HepG2 (cell line): ENCODE results near the gene ATRNL1. TPM values are rescaled to one million over a fixed set of nuclear protein-coding genes. Genes with fewer than 3 reads are reported as not detected.

Source experiments
- ATAC-seq: fragments of 200-7000 bp; cut with Tn5 transposase; 3 replicates; pipeline ENCODE4 v1.9.1; 2020; ENCODE audit warnings: mild to moderate bottlenecking, moderate library complexity
- BruUV-seq: library from RNA; stranded (reverse); fragments of 400-500 nt; replicated peaks from 2 replicates; lab custom pipeline; 2021; lab: Mats Ljungman, UMichigan
- CTCF ChIA-PET: fragments of 300-600 bp; formaldehyde crosslinking; extraction: SDS; loops from one replicate; lab custom pipeline; 2021; ENCODE audit warnings: low total read pairs, inconsistent platforms, low intra/inter-chr PET ratio; lab: Yijun Ruan, JAX
- POLR2A ChIA-PET: fragments of 350-600 bp; sonication (Branson Sonifier 250); formaldehyde crosslinking; loops from one replicate; lab custom pipeline; 2020; ENCODE audit warnings: antibody characterized with exemption, inconsistent platforms; lab: Yijun Ruan, JAX
- DNase-seq: peaks from one replicate; pipeline ENCODE4 v3.0.0-alpha.2; 2015; ENCODE audit warnings: low spot score
- FAIRE-seq: peaks from 3 replicates; lab custom pipeline; 2011; peaks lifted over from hg19 to GRCh38; lab: Jason Lieb, UNC
- H2AFZ ChIP-seq: one replicate; pipeline ENCODE4 v1.6.1; 2011; ENCODE audit warnings: low read length, inconsistent platforms
- H3K27ac ChIP-seq: fragments of 300-600 bp; 3 replicates; pipeline ENCODE4 v1.8.0; 2011; ENCODE audit warnings: mixed run types, mild to moderate bottlenecking, mixed read lengths, low read length, inconsistent platforms; ENCODE audit not compliant: insufficient read depth; ENCODE audit errors: extremely low read length
- H3K27me3 ChIP-seq, 2 experiments: fragments of 200-600 bp in 1 of 2; 2 replicates in 1 of 2; 3 replicates in 1 of 2; pipeline versions ENCODE4 v1.6.0 to v1.8.0; 2011; ENCODE audit warnings: low read length in 2 of 2, mild to moderate bottlenecking in 2 of 2, moderate library complexity in 2 of 2, inconsistent platforms in 1 of 2; ENCODE audit not compliant: insufficient read depth in 2 of 2, control insufficient read depth in 1 of 2
- H3K36me3 ChIP-seq, 2 experiments: fragments of 200-600 bp in 1 of 2; replicated peaks in 1 of 2; 2 replicates in 1 of 2; 3 replicates in 1 of 2; pipeline versions ENCODE4 v1.5.1 to v1.8.0; 2011; ENCODE audit warnings: low read length in 2 of 2, inconsistent platforms in 1 of 2; ENCODE audit not compliant: insufficient read depth in 2 of 2, control insufficient read depth in 1 of 2
- H3K4me1 ChIP-seq: 2 replicates; pipeline ENCODE4 v1.5.1; 2012; ENCODE audit warnings: low read length, inconsistent platforms; ENCODE audit not compliant: insufficient read depth
- H3K4me2 ChIP-seq: 2 replicates; pipeline ENCODE4 v1.6.0; 2011; ENCODE audit warnings: low read depth, low read length, inconsistent platforms
- H3K4me3 ChIP-seq, 3 experiments: fragments of 200-600 bp in 1 of 3; sonication (generic), shearing (Covaris generic) in 1 of 3; replicated peaks in 1 of 3; 2 replicates each; pipeline ENCODE4 v1.5.1; 2011 to 2016; ENCODE audit warnings: low read length in 3 of 3, inconsistent platforms in 2 of 3, low read depth in 2 of 3, mild to moderate bottlenecking in 2 of 3, control low read depth in 1 of 3, mixed read lengths in 1 of 3; ENCODE audit not compliant: insufficient read depth in 1 of 3
- H3K79me2 ChIP-seq: one replicate; pipeline ENCODE4 v1.6.1; 2011; ENCODE audit warnings: low read length, inconsistent platforms; ENCODE audit not compliant: insufficient read depth
- H3K9ac ChIP-seq: 2 replicates; pipeline ENCODE4 v1.6.0; 2011; ENCODE audit warnings: mild to moderate bottlenecking, low read depth, low read length, inconsistent platforms; ENCODE audit not compliant: insufficient read depth
- H3K9me3 ChIP-seq: 2 replicates; pipeline ENCODE4 v1.5.1; 2012; ENCODE audit warnings: mild to moderate bottlenecking, low read length
- H4K20me1 ChIP-seq: 2 replicates; pipeline ENCODE4 v1.6.0; 2011; ENCODE audit warnings: inconsistent platforms, mild to moderate bottlenecking, low read length, moderate library complexity; ENCODE audit not compliant: insufficient read depth
- CEBPB ChIP-seq: IDR thresholded peaks from 2 replicates; pipeline ENCODE4 v1.6.1; 2011; ENCODE audit warnings: low read depth, low read length, improper control_type of control experiment, borderline replicate concordance
- ZNF773 ChIP-seq: sonication (generic); formaldehyde crosslinking; IDR thresholded peaks from 2 replicates; pipeline ENCODE4 v1.4.0; 2020; ENCODE audit warnings: missing genetic modification reagents, borderline replicate concordance
- WGBS: methylation state at CpG from one replicate; pipeline ENCODE4 v1.1.6; 2017; ENCODE audit warnings: low lambda C conversion rate; 5-methylcytosine and 5-hydroxymethylcytosine counted together
- in situ Hi-C: cut with HindIII; loops from 2 replicates; pipeline ENCODE4 v1.10.0; 2017; ENCODE audit warnings: low pct_unique_long_range_greater_than_20kb; ENCODE audit not compliant: extremely low pct_ligation_motif_present
- intact Hi-C: fragments of 100-400 bp; cut with micrococcal nuclease; formaldehyde crosslinking; loops from one replicate; pipeline ENCODE4 v1.10.0; 2022; ENCODE audit not compliant: unreplicated experiment
- polyA plus RNA-seq, 8 experiments: library from polyadenylated mRNA; depleted of rRNA in 3 of 8; stranded (reverse) in 7 of 8; unstranded in 1 of 8; fragments of >200 nt; fragmentation: Illumina TruSeq in 4 of 8; extraction: Trizol in 4 of 8; gene quantifications; 2 replicates each; pipeline versions ENCODE4 v1.2.1 to v1.2.3, GENCODE V29; 2011 to 2016; ENCODE audit warnings: low read depth in 4 of 8, missing spikeins in 1 of 8, mixed read lengths in 1 of 8; ENCODE audit not compliant: insufficient read depth in 1 of 8
- total RNA-seq, 5 experiments: library from RNA; depleted of rRNA; stranded (reverse); fragments of >200 nt; fragmentation: Illumina TruSeq; extraction: Trizol; gene quantifications; 2 replicates each; pipeline ENCODE4 v1.2.3, GENCODE V29; 2016; ENCODE audit warnings: low read depth in 1 of 5
- TF ChIP-seq, protein P1 (sequence below): sonication (generic); formaldehyde crosslinking; IDR thresholded peaks from 2 replicates; pipeline ENCODE4 v1.8.1; 2022; ENCODE audit warnings: mild to moderate bottlenecking, missing genetic modification reagents
- TF ChIP-seq, protein P2 (sequence below): sonication (generic); formaldehyde crosslinking; IDR thresholded peaks from 2 replicates; pipeline ENCODE4 v1.4.0; 2020; ENCODE audit warnings: mild to moderate bottlenecking, missing genetic modification reagents, borderline replicate concordance

Gene ATRNL1
- total and polyA plus RNA-seq, 2 of the 13 experiments (the other 11 are each of a cell fraction or from before 2014, with no cell fraction given) = 0.04 TPM; not detected in 1

DNA sequence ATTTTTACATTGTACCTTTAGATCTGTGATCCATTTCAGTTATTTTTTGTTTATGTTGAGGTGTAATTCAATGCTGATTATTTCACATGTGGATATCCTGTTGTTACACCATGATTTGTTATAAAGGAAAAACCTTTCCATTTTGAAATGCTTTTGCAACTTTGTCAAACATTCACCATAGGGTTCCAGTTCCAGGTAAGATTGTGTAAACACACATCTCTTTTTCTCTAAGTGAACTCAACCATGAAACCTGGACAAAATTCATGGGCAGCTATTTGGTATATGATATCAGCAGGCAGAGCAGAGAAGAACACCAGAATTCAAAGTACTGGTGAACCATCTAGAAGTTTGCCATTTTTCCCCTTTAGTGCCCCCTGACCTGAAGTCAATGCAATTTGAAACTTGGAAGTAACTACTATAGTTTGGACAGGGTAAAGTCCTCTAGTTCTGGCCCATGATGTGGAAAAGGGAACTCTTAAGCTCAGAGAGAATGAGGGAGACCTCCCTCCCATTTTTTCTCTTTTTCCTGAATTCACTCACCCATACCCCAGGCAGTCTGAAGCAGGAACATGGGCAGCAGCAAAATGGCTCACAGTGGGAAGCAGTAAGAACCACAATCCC is 446.1 kb downstream of the ATRNL1 start (continued):
- TF ChIP-seq, protein P1, sequence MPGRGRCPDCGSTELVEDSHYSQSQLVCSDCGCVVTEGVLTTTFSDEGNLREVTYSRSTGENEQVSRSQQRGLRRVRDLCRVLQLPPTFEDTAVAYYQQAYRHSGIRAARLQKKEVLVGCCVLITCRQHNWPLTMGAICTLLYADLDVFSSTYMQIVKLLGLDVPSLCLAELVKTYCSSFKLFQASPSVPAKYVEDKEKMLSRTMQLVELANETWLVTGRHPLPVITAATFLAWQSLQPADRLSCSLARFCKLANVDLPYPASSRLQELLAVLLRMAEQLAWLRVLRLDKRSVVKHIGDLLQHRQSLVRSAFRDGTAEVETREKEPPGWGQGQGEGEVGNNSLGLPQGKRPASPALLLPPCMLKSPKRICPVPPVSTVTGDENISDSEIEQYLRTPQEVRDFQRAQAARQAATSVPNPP (CRISPR knock-in tag) = no peak
- TF ChIP-seq, protein P2, sequence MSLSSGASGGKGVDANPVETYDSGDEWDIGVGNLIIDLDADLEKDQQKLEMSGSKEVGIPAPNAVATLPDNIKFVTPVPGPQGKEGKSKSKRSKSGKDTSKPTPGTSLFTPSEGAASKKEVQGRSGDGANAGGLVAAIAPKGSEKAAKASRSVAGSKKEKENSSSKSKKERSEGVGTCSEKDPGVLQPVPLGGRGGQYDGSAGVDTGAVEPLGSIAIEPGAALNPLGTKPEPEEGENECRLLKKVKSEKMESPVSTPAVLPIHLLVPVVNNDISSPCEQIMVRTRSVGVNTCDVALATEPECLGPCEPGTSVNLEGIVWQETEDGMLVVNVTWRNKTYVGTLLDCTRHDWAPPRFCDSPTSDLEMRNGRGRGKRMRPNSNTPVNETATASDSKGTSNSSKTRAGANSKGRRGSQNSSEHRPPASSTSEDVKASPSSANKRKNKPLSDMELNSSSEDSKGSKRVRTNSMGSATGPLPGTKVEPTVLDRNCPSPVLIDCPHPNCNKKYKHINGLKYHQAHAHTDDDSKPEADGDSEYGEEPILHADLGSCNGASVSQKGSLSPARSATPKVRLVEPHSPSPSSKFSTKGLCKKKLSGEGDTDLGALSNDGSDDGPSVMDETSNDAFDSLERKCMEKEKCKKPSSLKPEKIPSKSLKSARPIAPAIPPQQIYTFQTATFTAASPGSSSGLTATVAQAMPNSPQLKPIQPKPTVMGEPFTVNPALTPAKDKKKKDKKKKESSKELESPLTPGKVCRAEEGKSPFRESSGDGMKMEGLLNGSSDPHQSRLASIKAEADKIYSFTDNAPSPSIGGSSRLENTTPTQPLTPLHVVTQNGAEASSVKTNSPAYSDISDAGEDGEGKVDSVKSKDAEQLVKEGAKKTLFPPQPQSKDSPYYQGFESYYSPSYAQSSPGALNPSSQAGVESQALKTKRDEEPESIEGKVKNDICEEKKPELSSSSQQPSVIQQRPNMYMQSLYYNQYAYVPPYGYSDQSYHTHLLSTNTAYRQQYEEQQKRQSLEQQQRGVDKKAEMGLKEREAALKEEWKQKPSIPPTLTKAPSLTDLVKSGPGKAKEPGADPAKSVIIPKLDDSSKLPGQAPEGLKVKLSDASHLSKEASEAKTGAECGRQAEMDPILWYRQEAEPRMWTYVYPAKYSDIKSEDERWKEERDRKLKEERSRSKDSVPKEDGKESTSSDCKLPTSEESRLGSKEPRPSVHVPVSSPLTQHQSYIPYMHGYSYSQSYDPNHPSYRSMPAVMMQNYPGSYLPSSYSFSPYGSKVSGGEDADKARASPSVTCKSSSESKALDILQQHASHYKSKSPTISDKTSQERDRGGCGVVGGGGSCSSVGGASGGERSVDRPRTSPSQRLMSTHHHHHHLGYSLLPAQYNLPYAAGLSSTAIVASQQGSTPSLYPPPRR (CRISPR knock-in tag) = no peak

- intact Hi-C loops = no loop called here
- DNase-seq (no peak), FAIRE-seq (no peak), ATAC-seq (no peak)
- Histone ChIP-seq H3K27ac (no peak overlapping the region), H3K4me1 (no peaks in the 10 kb centered on the region), H3K9ac (no peak overlapping the region), H3K36me3 (no peaks in the 10 kb centered on the region), H3K4me3 (no peak overlapping the region), H3K9me3 (no peaks in the 10 kb centered on the region), H4K20me1 (no peaks in the 10 kb centered on the region), H3K4me2 (no peak overlapping the region), H2AFZ (no peak overlapping the region), H3K79me2 (no peaks in the 10 kb centered on the region), H3K27me3 (no peaks in the 10 kb centered on the region)
- CTCF ChIA-PET = no interaction called here
- in situ Hi-C loops = no loop called here
- 3% methylated on average over 3 of the region's 3 CpGs for WGBS
- TF ChIP-seq CEBPB (peak; percentile 68), ZNF773 (CRISPR knock-in tag) (no peak)
- POLR2A ChIA-PET = no interaction called here
- BruUV-seq = no TSS peak
Observed at GRCh38 chr10:115555887-115556402, 462.8 kb downstream of the ATRNL1 start.
